BLaER1 (cell line): ENCODE data around the gene UQCR10.

ENCODE experiments used
- H3K27ac ChIP-seq: shearing (Covaris generic); formaldehyde crosslinking; 2 replicates; pipeline ENCODE4 v1.8.1; 2022
- H3K27me3 ChIP-seq: shearing (Covaris generic); formaldehyde crosslinking; 2 replicates; pipeline ENCODE4 v1.8.1; 2022
- H3K36me3 ChIP-seq: shearing (Covaris generic); formaldehyde crosslinking; 2 replicates; pipeline ENCODE4 v1.8.1; 2022
- H3K4me1 ChIP-seq: shearing (Covaris generic); formaldehyde crosslinking; 2 replicates; pipeline ENCODE4 v1.8.1; 2022
- H3K4me2 ChIP-seq: shearing (Covaris generic); formaldehyde crosslinking; 2 replicates; pipeline ENCODE4 v1.8.1; 2022
- H3K4me3 ChIP-seq: shearing (Covaris generic); formaldehyde crosslinking; 2 replicates; pipeline ENCODE4 v1.8.1; 2022
- H3K9ac ChIP-seq: shearing (Covaris generic); formaldehyde crosslinking; 2 replicates; pipeline ENCODE4 v1.8.1; 2022
- H3K9me3 ChIP-seq: shearing (Covaris generic); formaldehyde crosslinking; 2 replicates; pipeline ENCODE4 v1.8.1; 2022
- H4K20me1 ChIP-seq: shearing (Covaris generic); formaldehyde crosslinking; 2 replicates; pipeline ENCODE4 v1.8.1; 2022
- Cebpa-rat ChIP-seq: shearing (Covaris generic); IDR thresholded peaks from 2 replicates; pipeline ENCODE4 v1.8.1; 2022

The UQCR10 gene

GRCh38 chr22:29773233-29773632 is 6.1 kb downstream of the UQCR10 start:
- no peaks in the 10 kb centered on the region for H3K9me3 ChIP-seq
- no peak overlapping the region for H3K4me2 ChIP-seq
- no peak overlapping the region for H3K4me3 ChIP-seq
- H3K36me3 ChIP-seq: peaks cover 33% of the 10 kb centered on the region
- H4K20me1 ChIP-seq: peaks cover 19% of the 10 kb centered on the region
- no peaks in the 10 kb centered on the region for H3K27me3 ChIP-seq
- H3K27ac ChIP-seq: no peak overlapping the region
- peaks cover 10% of the 10 kb centered on the region for H3K4me1 ChIP-seq
- H3K9ac ChIP-seq: no peak overlapping the region
- no peak for TF ChIP-seq Cebpa-rat

GRCh38 chr22:29780220-29780619 is 13.1 kb downstream of the UQCR10 start:
- H3K9ac ChIP-seq: no peak overlapping the region
- no peaks in the 10 kb centered on the region for H4K20me1 ChIP-seq
- TF ChIP-seq Cebpa-rat: no peak
- no peak overlapping the region for H3K4me2 ChIP-seq
- H3K36me3 ChIP-seq: no peaks in the 10 kb centered on the region
- no peaks in the 10 kb centered on the region for H3K9me3 ChIP-seq
- no peak overlapping the region for H3K27ac ChIP-seq
- no peaks in the 10 kb centered on the region for H3K27me3 ChIP-seq
- no peak overlapping the region for H3K4me3 ChIP-seq
- peaks cover 15% of the 10 kb centered on the region for H3K4me1 ChIP-seq

- Histone ChIP-seq H3K4me2 (no peak overlapping the region), H3K9me3 (no peaks in the 10 kb centered on the region), H3K4me3 (no peak overlapping the region), H3K4me1 (peaks cover 15% of the 10 kb centered on the region), H3K9ac (no peak overlapping the region; the same call in 1 of the 2 replicates), H3K27me3 (no peaks in the 10 kb centered on the region), H4K20me1 (no peaks in the 10 kb centered on the region), H3K27ac (no peak overlapping the region), H3K36me3 (0 out of 2 replicates have a peak, but pooled peaks cover 2% of the 10 kb centered on the region)
- no peak for TF ChIP-seq Cebpa-rat
These were observed 13.8 kb downstream of the UQCR10 start for GRCh38 chr22:29780748-29781676.

GRCh38 chr22:29782061-29782845 is 15.1 kb downstream of the UQCR10 start:
- H3K4me1 ChIP-seq: peaks cover 15% of the 10 kb centered on the region
- no peaks in the 10 kb centered on the region for H3K9me3 ChIP-seq
- no peak for TF ChIP-seq Cebpa-rat
- peak overlapping the region; percentile 35; the same call in 1 of the 2 replicates for H3K27ac ChIP-seq
- no peak overlapping the region for H3K4me2 ChIP-seq
- peaks cover 12% of the 10 kb centered on the region for H3K36me3 ChIP-seq
- no peaks in the 10 kb centered on the region for H3K27me3 ChIP-seq
- H4K20me1 ChIP-seq: no peaks in the 10 kb centered on the region
- H3K9ac ChIP-seq: no peak overlapping the region
- no peak overlapping the region for H3K4me3 ChIP-seq

GRCh38 chr22:29784451-29785361 is 17.5 kb downstream of the UQCR10 start:
- H3K9ac ChIP-seq: peak overlapping the region; percentile 18; the same call in 1 of the 2 replicates
- H3K9me3 ChIP-seq: no peaks in the 10 kb centered on the region
- H3K27ac ChIP-seq: peak overlapping the region; percentile 45; the same call in 1 of the 2 replicates
- H3K4me2 ChIP-seq: peak overlapping the region; percentile 57
- H4K20me1 ChIP-seq: no peaks in the 10 kb centered on the region
- H3K27me3 ChIP-seq: no peaks in the 10 kb centered on the region
- TF ChIP-seq Cebpa-rat: no peak
- H3K36me3 ChIP-seq: peaks cover 36% of the 10 kb centered on the region
- no peak overlapping the region for H3K4me3 ChIP-seq
- H3K4me1 ChIP-seq: peaks cover 15% of the 10 kb centered on the region

GRCh38 chr22:29786031-29786430 is 18.9 kb downstream of the UQCR10 start:
- TF ChIP-seq Cebpa-rat: no peak
- no peak overlapping the region for H3K9ac ChIP-seq
- no peaks in the 10 kb centered on the region for H3K27me3 ChIP-seq
- no peaks in the 10 kb centered on the region for H3K9me3 ChIP-seq
- H3K36me3 ChIP-seq: peaks cover 50% of the 10 kb centered on the region
- no peak overlapping the region for H3K27ac ChIP-seq
- H3K4me1 ChIP-seq: peaks cover 15% of the 10 kb centered on the region
- no peaks in the 10 kb centered on the region for H4K20me1 ChIP-seq
- H3K4me3 ChIP-seq: no peak overlapping the region
- H3K4me2 ChIP-seq: no peak overlapping the region

- Histone ChIP-seq H4K20me1 (no peaks in the 10 kb centered on the region), H3K36me3 (peaks cover 64% of the 10 kb centered on the region), H3K4me3 (no peak overlapping the region), H3K27ac (no peak overlapping the region), H3K27me3 (no peaks in the 10 kb centered on the region), H3K9ac (no peak overlapping the region), H3K9me3 (no peaks in the 10 kb centered on the region), H3K4me1 (peaks cover 15% of the 10 kb centered on the region), H3K4me2 (no peak overlapping the region)
- no peak for TF ChIP-seq Cebpa-rat
These were observed 20.3 kb downstream of the UQCR10 start for GRCh38 chr22:29787371-29787980.

GRCh38 chr22:29788339-29789279 is 21.4 kb downstream of the UQCR10 start:
- Histone ChIP-seq H3K4me3 (no peak overlapping the region), H3K4me2 (no peak overlapping the region), H3K27me3 (no peaks in the 10 kb centered on the region), H3K27ac (no peak overlapping the region), H3K9ac (no peak overlapping the region), H3K36me3 (peaks cover 75% of the 10 kb centered on the region), H4K20me1 (no peaks in the 10 kb centered on the region), H3K4me1 (peaks cover 14% of the 10 kb centered on the region), H3K9me3 (no peaks in the 10 kb centered on the region)
- TF ChIP-seq Cebpa-rat: no peak
